ENCODE results near the gene ITPKB. TPM values are rescaled to one million over a fixed set of nuclear protein-coding genes. Genes with fewer than 3 reads are reported as not detected.
"Not testable (repeated sequence)": the region's sequence is repeated elsewhere in the genome, so short reads cannot be mapped to it uniquely, and the experiment has no call there.

Gene ITPKB
- total and polyA plus RNA-seq, 2 of the 13 experiments (the other 11 are each of a cell fraction or from before 2014, with no cell fraction given) = not detected

DNA sequence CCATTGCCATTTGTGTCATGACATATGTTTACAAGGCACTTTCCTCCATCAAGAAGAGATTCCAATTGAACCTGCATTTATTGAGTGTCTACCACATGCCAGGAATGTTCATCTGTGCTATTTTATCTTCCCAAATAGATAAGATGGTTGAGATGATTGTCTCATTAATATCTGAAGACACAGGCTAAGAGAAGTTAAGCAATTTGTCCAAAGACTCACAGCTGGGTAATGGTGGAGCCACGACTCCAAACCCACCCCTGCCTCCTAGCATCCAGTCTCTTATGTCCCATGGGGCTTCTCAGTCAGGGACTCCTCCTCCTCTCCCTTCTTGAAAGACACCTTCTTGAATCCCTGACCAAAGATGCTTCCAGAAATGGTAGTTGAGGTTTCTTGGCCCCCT, 122.4 kb downstream of the ITPKB start (continued):
- TF ChIP-seq, protein P1, sequence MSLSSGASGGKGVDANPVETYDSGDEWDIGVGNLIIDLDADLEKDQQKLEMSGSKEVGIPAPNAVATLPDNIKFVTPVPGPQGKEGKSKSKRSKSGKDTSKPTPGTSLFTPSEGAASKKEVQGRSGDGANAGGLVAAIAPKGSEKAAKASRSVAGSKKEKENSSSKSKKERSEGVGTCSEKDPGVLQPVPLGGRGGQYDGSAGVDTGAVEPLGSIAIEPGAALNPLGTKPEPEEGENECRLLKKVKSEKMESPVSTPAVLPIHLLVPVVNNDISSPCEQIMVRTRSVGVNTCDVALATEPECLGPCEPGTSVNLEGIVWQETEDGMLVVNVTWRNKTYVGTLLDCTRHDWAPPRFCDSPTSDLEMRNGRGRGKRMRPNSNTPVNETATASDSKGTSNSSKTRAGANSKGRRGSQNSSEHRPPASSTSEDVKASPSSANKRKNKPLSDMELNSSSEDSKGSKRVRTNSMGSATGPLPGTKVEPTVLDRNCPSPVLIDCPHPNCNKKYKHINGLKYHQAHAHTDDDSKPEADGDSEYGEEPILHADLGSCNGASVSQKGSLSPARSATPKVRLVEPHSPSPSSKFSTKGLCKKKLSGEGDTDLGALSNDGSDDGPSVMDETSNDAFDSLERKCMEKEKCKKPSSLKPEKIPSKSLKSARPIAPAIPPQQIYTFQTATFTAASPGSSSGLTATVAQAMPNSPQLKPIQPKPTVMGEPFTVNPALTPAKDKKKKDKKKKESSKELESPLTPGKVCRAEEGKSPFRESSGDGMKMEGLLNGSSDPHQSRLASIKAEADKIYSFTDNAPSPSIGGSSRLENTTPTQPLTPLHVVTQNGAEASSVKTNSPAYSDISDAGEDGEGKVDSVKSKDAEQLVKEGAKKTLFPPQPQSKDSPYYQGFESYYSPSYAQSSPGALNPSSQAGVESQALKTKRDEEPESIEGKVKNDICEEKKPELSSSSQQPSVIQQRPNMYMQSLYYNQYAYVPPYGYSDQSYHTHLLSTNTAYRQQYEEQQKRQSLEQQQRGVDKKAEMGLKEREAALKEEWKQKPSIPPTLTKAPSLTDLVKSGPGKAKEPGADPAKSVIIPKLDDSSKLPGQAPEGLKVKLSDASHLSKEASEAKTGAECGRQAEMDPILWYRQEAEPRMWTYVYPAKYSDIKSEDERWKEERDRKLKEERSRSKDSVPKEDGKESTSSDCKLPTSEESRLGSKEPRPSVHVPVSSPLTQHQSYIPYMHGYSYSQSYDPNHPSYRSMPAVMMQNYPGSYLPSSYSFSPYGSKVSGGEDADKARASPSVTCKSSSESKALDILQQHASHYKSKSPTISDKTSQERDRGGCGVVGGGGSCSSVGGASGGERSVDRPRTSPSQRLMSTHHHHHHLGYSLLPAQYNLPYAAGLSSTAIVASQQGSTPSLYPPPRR (CRISPR knock-in tag; IDR thresholded peaks at IDR 0.05; ENCODE audit: borderline replicate concordance) = no peak
- TF ChIP-seq ZNF354B (CRISPR knock-in tag; IDR thresholded peaks at IDR 0.05) (no peak), FOXK1 (CRISPR knock-in tag; IDR thresholded peaks at IDR 0.05; ENCODE audit: borderline replicate concordance, low read depth) (no peak), ZNF350 (CRISPR knock-in tag; IDR thresholded peaks at IDR 0.05; ENCODE audit: borderline replicate concordance, low read depth) (no peak), GFI1 (CRISPR knock-in tag; IDR thresholded peaks at IDR 0.05; ENCODE audit: borderline replicate concordance) (no peak), SIN3A (IDR thresholded peaks at IDR 0.05; ENCODE audit: borderline replicate concordance, low read depth, low read length) (no peak), NFYB (CRISPR knock-in tag; IDR thresholded peaks at IDR 0.05) (no peak), ZNF747 (CRISPR knock-in tag; IDR thresholded peaks at IDR 0.05; ENCODE audit: borderline replicate concordance) (no peak)

DNA sequence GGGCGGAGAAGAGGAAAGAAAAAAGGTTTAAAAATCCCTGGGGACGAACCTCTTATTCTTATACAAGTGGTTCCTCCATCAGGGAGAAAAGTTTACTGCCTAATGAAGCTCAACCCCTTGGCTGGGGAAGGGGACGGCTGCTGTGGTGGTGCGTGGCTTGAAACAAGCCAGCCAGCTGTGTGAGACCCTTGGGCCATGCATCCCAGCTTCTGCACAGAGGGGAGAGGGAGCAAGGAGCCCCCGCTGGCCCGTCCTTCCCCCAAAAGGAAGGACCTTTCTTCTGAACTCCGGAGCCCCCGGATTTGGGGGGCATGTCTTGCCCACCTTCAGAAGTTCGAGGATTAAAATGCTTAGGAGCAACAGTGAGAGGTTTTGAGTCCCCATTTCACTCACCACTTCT, 123.2 kb downstream of the ITPKB start:
- ATAC-seq (no peak), DNase-seq (ENCODE audit: low spot score) (no peak), FAIRE-seq (no peak)
- Histone ChIP-seq H3K4me3 (replicated peaks in 1 of 3; ENCODE audit: insufficient read depth in 1 of 3, low read depth in 2 of 3, low read length in 3 of 3) (no peak overlapping the region), H2AFZ (ENCODE audit: low read length) (no peak overlapping the region), H4K20me1 (ENCODE audit: insufficient read depth, low read length) (no peaks in the 10 kb centered on the region), H3K27ac (ENCODE audit: extremely low read length, insufficient read depth, low read length) (no peak overlapping the region), H3K36me3 (replicated peaks in 1 of 2; ENCODE audit: control insufficient read depth in 1 of 2, insufficient read depth in 2 of 2, low read length in 2 of 2) (no peaks in the 10 kb centered on the region), H3K27me3 (ENCODE audit: control insufficient read depth in 1 of 2, insufficient read depth in 2 of 2, low read length in 2 of 2) (peaks cover 0 to 6% of the 10 kb centered on the region in 2 experiments; a peak in 2 of 5 replicates), H3K79me2 (ENCODE audit: insufficient read depth, low read length) (no peaks in the 10 kb centered on the region), H3K9me3 (ENCODE audit: low read length) (no peaks in the 10 kb centered on the region), H3K9ac (ENCODE audit: insufficient read depth, low read depth, low read length) (no peak overlapping the region), H3K4me1 (ENCODE audit: insufficient read depth, low read length) (no peaks in the 10 kb centered on the region), H3K4me2 (ENCODE audit: low read depth, low read length) (no peak overlapping the region)
- WGBS (ENCODE audit: low lambda C conversion rate) = 13% methylated on average over 6 of the region's 9 CpGs
- ChIA-PET POLR2A (no interaction called here), CTCF (ENCODE audit: low intra/inter-chr PET ratio, low total read pairs) (no interaction called here)
- in situ Hi-C loops (cut with HindIII; ENCODE audit: extremely low pct_ligation_motif_present, low pct_unique_long_range_greater_than_20kb) (no loop called here), intact Hi-C loops (cut with micrococcal nuclease; ENCODE audit: unreplicated experiment) (no loop called here)
- TF ChIP-seq MIER2 (CRISPR knock-in tag; IDR thresholded peaks at IDR 0.05) (no peak), ZBTB7B (CRISPR knock-in tag; IDR thresholded peaks at IDR 0.05) (no peak), KLF15 (CRISPR knock-in tag; IDR thresholded peaks at IDR 0.05; ENCODE audit: borderline replicate concordance) (no peak), ZNF10 (CRISPR knock-in tag; IDR thresholded peaks at IDR 0.05; ENCODE audit: borderline replicate concordance, low read depth) (no peak), TBP (CRISPR knock-in tag; IDR thresholded peaks at IDR 0.05) (no peak), GZF1 (CRISPR knock-in tag; IDR thresholded peaks at IDR 0.05) (no peak)
- no TSS peak for BruUV-seq (replicated peaks)

DNA sequence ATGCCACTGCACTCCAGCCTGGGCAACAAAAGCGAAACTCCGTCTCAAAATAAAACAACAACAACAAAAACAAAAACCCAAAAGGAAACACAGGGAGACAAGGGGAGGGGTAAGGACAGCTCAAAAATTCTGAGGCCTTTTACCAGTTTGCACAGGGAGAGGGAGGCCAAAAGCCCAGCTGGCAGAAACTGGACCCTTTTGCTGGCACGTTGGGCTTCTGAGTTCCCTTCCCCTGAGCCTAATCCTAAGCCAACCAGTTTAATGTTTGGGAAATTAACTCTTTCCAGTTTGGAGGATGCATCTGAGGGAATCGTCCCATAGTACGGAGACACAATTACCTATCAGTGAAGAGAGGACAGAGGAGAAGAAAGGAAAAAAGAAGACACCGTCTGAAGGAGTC, 127.1 kb downstream of the ITPKB start:
- H3K79me2 ChIP-seq (ENCODE audit: insufficient read depth, low read length); H3K4me2 ChIP-seq (ENCODE audit: low read depth, low read length); in situ Hi-C loops (cut with HindIII; ENCODE audit: extremely low pct_ligation_motif_present, low pct_unique_long_range_greater_than_20kb); H3K36me3 ChIP-seq (replicated peaks in 1 of 2; ENCODE audit: control insufficient read depth in 1 of 2, insufficient read depth in 2 of 2, low read length in 2 of 2); H3K27me3 ChIP-seq (ENCODE audit: control insufficient read depth in 1 of 2, insufficient read depth in 2 of 2, low read length in 2 of 2); H3K27ac ChIP-seq (ENCODE audit: extremely low read length, insufficient read depth, low read length); H4K20me1 ChIP-seq (ENCODE audit: insufficient read depth, low read length); BruUV-seq (replicated peaks); H2AFZ ChIP-seq (ENCODE audit: low read length); H3K4me1 ChIP-seq (ENCODE audit: insufficient read depth, low read length); CTCF ChIA-PET (ENCODE audit: low intra/inter-chr PET ratio, low total read pairs); DNase-seq (ENCODE audit: low spot score); ATAC-seq; H3K4me3 ChIP-seq (replicated peaks in 1 of 3; ENCODE audit: insufficient read depth in 1 of 3, low read depth in 2 of 3, low read length in 3 of 3); H3K9me3 ChIP-seq (ENCODE audit: low read length); POLR2A ChIA-PET; intact Hi-C loops (cut with micrococcal nuclease; ENCODE audit: unreplicated experiment); FAIRE-seq; H3K9ac ChIP-seq (ENCODE audit: insufficient read depth, low read depth, low read length): not testable (repeated sequence)
- 39% methylated on average over 6 of the region's 6 CpGs for WGBS (ENCODE audit: low lambda C conversion rate)
